GM21576 (cell line): ENCODE results near the gene ZNF665.
"Not testable (repeated sequence)": the region's sequence is repeated elsewhere in the genome, so short reads cannot be mapped to it uniquely, and the experiment has no call there.

ENCODE experiments used
- ATAC-seq: cut with Tn5 transposase; IDR thresholded peaks from one replicate; pipeline ENCODE4 v1.9.1; 2021; ENCODE audit warnings: mild to moderate bottlenecking, moderate library complexity; ENCODE audit not compliant: unreplicated experiment

The ZNF665 gene

GRCh38 chr19:53158119-53158656 lies 35.0 kb downstream of the ZNF665 start:
- no peak for ATAC-seq

GRCh38 chr19:53157626-53158025 lies 35.5 kb downstream of the ZNF665 start:
- ATAC-seq = no peak

GRCh38 chr19:53156850-53157249 lies 36.3 kb downstream of the ZNF665 start:
- ATAC-seq = no peak

GRCh38 chr19:53147645-53148044 lies 45.5 kb downstream of the ZNF665 start:
- ATAC-seq = no peak

GRCh38 chr19:53140351-53140750 lies 52.8 kb downstream of the ZNF665 start:
- ATAC-seq = no peak

GRCh38 chr19:53136432-53136831 lies 56.7 kb downstream of the ZNF665 start:
- ATAC-seq = no peak

- ATAC-seq = no peak
These were observed 60.8 kb downstream of the ZNF665 start, which contains the start of gene ZNF415 for GRCh38 chr19:53132141-53132991. TSS of gene ZNF415 (minus strand) at chr19:53132910. CDS start at chr19:53122676, 10,234 bp downstream.

- no peak for ATAC-seq
These were observed 61.4 kb downstream of the ZNF665 start for GRCh38 chr19:53131727-53132126.

- no peak for ATAC-seq
These were observed 62.0 kb downstream of the ZNF665 start for GRCh38 chr19:53131085-53131590.

- ATAC-seq = no peak
These were observed 62.7 kb downstream of the ZNF665 start for GRCh38 chr19:53130506-53130905.

- ATAC-seq = not testable (repeated sequence)
These were observed 66.2 kb downstream of the ZNF665 start for GRCh38 chr19:53126733-53127526.

GRCh38 chr19:53123400-53123799 lies 69.8 kb downstream of the ZNF665 start:
- no peak for ATAC-seq
